ENCODE measurements around the gene ARAP2.

ARAP2 gene

GRCh38 chr4:36038491-36038890 lies 205.8 kb downstream of the ARAP2 start:
- DNase-seq, result no peak

GRCh38 chr4:36037127-36037526 lies 207.2 kb downstream of the ARAP2 start:
- DNase-seq, result no peak

GRCh38 chr4:36029951-36030350 lies 214.4 kb downstream of the ARAP2 start:
- DNase-seq, result no peak

DNA sequence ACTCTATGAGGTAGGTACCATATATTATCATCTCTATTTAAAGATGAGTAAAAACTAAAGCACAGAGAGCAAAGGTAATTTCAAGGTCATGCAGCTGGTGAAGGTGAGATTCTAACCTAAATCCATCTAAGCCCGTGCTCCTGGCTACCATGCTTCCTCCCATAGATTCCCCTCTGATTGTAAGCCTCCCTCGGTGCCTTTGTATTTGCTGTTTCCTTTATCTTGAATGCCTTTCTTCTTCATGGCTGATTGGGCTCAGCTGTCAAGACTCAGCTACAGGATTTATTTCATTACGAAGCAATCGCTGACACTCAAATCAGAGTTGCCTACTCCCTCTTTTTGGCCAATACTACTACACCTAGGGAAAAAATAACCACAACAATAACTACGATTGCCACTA lies 217.1 kb downstream of the ARAP2 start:
- no peak for DNase-seq

DNA sequence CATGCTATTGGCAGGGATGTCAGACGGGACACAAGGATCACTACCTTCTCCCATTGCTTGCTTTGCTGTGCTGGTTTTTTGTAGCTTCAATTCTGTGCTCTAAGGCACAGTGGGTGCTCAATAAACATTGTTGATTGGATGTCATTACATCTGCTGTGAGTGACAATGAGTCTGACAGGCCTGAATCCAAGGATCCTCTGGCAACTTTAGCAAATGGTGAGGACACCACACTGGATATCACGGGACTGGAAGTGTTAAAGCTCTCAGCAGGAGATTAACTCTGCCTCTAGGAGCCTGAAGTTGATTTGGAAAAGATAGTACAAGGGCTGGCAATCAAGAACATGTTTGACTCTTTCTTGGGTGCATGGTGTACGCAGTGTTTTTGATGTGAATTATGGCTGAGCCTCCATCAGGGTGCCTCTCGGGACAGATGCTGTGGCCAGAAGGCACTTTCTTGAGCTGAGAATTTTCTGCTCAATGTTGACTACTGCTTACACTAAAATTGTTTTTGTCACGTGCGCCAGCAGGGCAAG lies 217.9 kb downstream of the ARAP2 start:
- DNase-seq, result no peak

GRCh38 chr4:36024901-36025660 lies 219.2 kb downstream of the ARAP2 start:
- no peak for DNase-seq

GRCh38 chr4:36020351-36020750 lies 224.0 kb downstream of the ARAP2 start:
- DNase-seq, result no peak

All from stimulated activated CD4-positive, alpha-beta T cell treated with anti-CD3 and anti-CD28 coated beads, Interleukin-2, amount 100 ng/mL, for 24 hours (primary cell).